HG03571 (cell line): ENCODE results near the gene RAI1.
"Not testable (repeated sequence)": the region's sequence is repeated elsewhere in the genome, so short reads cannot be mapped to it uniquely, and the experiment has no call there.

Source experiments
- ATAC-seq: cut with Tn5 transposase; IDR thresholded peaks from one replicate; pipeline ENCODE4 v1.9.1; 2021; ENCODE audit not compliant: unreplicated experiment

Gene RAI1

DNA sequence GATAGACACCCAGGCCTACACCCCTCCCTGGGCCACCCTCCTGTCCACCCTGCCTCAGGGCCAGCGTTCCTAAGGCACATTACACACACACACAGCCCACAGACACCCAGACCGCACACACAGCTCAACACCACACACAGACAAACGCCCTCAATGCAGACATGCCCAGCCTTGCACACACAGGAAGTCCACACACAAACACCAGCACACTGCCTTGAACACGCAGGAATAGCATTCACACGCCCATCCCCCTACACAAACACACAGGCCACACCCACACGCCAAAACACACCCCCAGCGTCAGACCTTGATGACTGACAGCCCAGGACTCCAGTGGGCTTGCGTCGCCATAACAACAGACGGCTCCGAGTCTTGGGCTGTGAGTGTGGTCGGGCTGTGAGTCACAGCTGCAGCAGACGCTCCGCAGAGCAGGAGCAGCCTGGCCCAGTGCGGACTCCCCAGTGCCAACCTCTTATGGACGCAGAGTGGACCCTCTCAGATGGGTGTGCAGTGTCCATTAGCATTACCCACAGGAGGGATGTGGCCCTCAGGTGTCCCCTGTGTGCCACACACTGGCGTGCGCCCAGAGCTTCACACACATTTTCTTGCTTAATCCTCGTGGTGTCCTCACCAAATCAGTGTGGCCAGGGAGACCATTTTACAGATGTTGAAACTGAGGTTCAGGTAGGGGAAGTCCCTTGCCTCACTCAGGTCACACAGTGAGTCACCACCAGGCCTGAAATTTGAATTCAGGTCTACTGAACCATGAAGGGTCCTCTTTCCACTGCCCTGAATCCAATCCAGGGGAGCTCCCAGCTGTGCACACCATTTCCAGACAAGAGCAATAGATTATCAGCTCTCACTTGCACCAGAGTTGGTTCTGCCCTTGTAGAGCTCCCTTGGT, 17.8 kb upstream of the RAI1 start:
- peak; percentile 76 for ATAC-seq

DNA sequence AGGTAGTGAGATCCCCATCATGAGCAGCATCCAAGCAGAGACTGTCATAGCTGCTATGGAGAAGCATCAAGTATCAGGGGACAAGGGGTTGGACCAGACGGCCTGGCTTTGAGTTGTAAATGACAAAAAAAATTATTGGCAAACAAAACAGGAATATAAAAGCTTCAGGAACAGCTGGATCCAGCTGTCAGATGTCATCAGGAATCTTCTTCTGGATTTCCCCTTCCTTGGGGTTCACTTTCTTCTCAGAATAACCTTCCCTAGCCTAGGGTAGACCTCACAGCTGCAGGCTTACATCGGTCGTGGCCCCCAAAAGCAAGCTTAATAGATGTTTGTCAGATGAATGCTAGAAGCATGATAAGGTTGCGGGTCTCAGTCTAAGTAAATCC, 17.2 kb upstream of the RAI1 start:
- no peak for ATAC-seq

DNA sequence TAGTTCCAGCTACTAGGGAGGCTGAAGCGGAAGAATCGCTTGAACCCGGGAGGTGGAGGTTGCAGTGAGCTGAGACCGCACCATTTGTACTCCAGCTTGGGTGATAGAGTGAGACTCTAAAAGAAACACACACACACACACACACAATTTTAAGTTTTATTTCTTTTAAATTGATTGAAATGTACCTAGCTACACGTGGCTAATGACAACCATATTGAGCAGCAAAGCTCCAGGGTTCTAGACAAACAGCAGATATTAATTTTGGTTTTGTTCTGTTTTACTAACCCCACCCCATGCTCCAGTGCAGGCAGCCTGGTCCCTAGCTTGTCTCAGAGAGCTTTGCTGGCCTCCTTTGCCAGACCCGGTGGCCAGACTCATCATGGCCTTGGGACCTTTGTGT, 16.0 kb upstream of the RAI1 start:
- no peak for ATAC-seq

DNA sequence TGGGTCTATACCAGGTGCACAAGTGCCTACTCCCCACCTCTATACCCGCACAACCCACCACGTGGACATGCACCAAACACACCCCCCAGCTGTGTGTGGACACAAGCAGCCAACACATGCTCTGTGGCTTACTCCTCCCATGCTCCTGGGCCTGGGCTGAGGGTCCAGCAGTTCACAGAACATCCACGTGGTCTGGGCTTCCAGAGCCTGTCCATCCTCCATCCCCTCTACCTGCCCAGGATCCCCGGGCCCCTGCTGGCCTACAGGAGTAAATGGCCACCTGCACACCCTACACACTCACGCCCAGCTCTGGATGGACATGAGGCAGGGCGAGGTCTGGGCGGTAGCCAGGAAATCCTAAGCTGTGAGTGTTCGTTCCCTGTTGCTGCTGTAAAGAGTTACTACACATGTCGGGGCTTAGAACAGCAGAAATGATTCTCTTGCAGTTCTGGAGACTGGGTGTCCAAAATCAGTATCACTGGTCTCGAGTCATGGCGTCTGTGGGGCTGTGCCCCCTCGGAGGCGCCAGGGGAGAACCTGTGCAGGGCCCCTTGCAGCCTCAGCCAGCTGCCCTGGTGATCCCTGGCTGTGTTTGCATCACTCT, 15.0 kb upstream of the RAI1 start:
- no peak for ATAC-seq

DNA sequence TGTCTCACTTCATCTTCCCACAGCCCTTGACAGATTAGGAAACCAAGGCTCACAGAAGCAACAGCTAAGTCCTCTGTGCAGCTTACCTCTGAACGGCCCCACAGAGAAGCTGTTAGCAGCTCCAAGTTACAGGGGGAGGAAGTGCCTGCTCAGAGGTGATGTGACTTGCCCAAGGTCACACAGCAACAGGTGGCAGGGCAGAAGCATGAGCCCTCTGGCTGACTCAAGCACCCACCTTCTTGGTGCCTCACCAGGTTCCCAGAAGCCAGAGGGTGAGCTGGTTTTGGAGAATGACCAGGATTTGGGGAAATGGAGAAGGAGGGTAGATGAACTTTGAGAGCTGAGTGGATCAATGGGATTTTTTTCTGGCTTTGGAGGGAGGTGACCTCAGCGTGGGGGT, 14.0 kb upstream of the RAI1 start:
- no peak for ATAC-seq

DNA sequence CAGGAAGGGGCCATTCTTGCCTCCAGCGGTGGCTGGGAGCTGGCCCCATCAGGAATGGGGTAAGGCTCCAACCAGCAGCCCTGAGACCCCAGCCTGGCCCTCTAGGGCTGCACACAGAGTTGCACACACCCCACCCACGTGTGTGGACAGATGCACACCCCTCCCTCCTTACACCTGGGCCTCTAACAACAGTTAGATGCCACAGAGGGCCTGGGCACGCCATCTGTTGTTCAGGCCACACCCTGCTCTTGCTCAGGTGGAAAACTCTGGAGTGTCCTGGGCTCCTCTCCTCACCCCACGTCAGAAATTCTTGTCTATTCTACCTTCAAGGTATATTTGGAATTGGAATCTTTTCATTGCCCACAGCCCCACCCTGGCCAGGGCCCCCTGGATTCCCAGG, 13.3 kb upstream of the RAI1 start:
- ATAC-seq: no peak

DNA sequence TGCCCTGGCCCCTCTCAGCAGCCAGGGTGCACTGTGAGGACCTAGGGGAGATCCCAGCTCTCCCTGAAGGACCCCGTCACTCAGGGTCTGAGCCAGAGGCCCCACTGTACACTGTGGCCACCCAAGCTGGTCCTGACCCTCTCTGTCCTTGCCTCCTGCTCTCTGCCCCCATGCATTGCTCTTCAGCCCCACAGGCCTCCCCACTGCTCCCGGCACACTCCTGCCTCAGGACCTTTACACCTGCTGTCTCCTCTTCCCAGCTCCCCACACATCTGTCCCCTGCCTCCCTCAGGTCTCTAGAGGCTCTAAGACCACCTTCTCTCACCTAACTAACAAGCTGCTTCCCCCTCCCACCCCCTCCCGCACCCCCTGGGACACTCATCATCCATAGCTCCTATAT, 12.9 kb upstream of the RAI1 start:
- no peak for ATAC-seq

DNA sequence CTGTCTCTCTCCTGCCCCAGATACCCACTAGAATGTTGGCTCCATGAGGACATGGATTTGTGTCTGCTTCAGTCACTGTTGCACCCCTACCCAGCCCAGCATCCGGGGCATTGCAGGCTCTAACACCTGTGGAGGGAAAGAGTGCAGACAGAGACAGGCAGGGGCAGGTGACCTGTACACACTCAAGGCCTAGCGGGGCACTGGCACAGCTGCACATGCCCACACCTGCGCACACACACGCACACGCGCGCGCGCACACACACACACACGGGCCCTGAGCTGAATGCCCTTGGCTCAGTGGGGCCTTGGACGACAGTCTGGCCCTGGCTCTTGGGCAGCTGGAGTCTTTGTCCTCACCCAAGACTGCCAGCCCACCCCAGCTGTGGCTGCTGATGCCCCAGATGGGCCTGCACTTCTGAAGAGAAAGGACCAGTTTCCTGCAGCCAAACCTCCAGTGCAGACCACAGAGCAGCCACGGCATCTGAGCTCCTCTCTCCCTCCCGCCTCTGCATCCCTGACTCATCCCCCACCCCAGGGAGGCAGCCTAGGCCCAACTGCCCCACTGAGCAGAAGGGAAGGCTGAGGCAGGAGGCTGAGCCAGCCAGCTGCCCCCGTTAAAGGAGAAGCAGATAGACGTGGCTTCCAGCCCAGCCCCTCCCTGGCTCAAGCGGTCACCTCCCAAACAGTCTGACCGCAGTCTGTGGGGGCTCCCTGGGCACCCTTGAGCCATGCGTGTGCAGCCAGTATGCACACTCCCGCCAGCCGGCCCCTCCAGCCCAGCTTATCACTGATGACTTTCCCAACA, 12.3 kb upstream of the RAI1 start:
- no peak for ATAC-seq

DNA sequence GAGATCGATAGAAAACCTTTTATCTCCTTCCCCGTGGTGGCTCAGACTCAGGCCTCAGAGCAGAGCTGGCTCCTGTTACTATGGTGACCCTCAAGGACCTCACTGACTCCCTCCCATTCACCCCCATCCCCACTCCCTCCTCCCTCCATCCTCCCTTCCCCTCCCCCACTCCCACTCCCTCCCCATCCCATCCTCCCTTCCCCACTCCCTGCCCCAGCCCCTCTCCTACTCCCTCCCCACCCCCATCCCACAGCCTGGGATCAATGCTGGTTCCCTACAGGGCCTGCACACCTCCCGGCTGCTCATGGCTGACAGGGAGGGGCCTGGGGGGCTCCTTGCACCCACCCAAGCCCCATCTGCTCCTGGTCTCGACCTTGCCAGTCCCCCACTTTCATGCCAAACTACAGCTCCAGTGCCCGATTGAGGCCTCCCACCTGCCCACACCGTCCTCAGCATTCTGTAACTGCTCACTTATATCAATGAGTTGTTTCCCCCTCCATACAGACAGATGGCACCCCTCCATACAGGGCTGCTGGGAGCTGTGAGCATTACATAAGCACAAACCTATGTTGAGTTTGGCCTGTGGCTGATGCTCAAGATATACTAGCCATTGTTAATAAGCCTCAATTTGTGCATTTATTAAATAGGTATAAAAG, 11.6 kb upstream of the RAI1 start:
- ATAC-seq: no peak

DNA sequence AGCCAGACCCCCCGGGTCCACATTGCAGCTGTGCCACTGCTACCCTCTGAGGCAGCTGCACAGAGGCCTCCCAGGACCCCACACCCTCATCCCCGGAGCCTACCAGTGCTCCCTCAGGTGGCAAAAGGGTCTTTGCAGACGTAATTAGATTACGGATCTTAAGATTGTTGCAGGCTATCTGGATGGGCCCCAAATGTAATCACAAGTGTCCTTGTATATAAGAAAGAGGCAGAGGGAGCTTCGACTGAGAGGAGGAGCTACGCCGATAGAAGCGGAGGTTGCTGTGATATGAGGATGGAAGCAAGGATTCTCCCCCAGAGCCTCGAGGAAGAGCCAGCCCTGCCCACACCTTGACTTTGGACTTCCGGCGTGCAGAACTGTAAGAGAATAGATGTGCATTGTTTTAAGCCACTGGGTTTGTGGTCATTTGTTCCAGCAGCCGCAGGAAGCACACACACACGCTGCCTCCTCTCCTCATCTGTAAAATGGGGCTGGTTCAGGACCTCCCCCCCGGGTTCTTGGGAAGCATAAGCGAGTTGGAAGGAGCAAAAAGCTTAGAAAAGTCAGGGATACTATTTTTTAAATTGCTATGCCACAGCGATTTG, 10.5 kb upstream of the RAI1 start:
- no peak for ATAC-seq

DNA sequence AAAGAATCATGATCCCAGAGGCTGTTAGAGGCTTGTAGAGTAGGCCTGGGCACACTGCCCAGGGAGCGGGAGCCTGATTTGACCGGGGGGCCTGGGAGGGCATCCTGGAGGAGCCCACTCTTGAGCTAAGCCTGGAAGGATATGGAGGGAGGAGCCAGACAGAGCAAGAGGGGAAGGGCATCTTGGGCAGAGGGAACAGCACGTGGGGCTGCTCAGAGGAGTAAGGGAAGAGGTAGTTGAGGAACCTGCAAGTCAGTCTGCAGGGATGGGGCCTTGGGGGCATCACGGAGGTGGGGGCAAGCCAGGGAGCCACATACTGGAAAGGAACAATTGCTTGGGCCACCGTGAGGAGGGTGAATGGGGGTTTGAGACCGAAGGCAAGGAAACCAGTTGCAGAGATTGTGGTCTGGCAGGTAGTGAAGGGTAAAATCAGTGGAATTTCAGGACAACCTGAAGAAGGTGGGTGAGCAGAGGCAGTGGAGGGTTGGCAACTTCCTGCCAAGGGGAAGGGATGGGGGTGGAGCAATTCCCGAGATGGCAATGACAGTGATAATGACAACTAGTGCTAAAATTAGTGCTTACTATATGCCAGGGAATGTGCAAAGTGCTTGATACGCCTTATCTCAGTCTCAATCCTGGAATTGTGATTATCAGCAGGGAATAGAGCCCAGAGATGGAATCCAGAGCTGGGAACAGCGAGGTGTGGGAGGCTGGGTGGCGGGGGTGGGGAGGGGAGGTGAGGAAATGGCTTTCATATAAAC, 9.7 kb upstream of the RAI1 start:
- no peak for ATAC-seq

DNA sequence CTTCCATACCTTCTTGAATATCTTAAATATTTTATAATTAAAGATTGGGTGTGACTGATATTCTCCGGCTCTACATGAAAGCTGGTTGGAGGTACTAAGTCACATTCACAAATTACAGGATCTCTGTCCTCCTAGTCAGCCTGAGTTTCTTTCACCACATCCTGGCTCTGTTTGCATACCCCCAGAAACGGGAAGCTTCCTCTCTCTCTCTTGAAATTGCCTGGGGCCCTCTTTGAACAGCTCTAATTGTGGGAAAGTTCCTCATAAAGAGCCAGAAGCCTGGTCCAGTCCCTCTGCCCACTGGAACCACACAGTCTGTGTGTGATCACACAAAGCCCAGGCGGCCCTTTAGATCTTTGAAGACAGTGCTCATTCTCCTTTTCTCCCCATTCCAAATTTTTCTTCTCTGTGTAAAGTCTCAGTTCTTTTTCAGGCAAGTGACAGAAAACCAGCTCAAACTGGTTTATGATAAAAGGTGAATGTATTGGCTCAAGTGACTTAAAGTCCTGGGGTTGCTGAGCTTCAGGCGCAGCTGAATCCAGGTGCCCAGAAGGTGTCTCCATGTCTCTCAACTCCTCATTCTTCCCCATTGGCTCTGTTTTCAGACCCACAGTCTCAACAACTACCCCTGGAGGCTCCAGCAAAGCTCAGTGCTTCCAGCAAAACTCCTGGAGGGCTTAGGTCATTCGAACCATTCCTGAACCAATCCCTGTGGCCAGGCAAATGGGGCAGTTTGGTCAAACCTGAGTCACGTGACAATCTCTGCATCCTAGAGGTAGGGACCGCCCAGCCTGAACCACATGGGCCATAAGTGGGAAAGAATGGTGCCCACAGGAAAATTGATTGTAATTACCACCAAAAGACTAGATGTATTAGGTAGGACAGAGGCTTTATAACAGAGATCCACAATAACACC, 8.5 kb upstream of the RAI1 start:
- no peak for ATAC-seq

DNA sequence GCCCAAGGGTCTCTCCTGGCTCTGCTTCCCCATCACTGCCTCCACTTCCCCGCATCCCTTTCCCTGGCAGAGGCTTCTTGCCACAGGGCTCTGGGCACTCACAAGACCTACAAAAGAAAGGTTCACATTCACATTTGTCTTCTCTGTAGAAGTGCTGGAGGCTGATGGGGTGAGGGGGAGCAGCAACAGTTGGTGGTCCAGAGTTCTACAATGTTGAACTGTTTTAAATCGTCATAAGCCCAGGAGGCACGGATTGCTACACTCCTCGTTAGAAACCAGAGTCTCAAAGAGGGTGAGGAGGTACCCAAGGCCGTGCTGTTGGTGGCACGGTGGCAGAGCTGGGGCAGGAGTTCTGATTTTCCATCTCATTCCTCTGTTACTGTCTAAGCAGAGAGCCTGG, 5.8 kb upstream of the RAI1 start:
- no peak for ATAC-seq

DNA sequence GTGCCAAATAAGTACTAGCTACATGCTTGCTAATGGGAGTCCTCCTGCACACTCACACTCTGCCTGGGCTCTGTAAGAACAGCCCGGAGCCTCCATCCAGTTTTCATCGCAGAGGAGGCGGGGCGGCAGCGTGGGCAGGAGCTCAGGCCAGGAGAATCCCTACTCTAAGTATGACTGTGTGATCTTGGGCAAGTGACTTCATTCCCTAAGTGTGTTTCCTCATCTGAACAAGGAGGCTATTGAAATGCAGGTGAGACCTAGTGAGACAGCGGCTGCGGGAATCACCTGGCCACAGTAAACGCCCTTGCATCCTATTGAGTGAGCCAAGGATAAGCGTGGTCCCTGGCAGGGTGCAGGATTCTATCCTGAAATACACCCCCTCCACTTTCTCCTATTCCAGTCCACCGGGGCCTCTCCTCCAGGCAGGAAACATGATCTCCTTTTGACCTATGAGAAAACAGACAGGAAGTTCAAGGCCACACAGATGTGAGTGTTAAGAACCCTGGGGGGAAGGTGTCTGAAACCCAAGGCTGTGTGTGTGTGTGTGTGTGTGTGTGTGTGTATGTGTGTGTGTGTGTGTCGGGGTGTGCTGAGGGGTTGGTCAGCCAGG, 5.2 kb upstream of the RAI1 start:
- no peak for ATAC-seq

DNA sequence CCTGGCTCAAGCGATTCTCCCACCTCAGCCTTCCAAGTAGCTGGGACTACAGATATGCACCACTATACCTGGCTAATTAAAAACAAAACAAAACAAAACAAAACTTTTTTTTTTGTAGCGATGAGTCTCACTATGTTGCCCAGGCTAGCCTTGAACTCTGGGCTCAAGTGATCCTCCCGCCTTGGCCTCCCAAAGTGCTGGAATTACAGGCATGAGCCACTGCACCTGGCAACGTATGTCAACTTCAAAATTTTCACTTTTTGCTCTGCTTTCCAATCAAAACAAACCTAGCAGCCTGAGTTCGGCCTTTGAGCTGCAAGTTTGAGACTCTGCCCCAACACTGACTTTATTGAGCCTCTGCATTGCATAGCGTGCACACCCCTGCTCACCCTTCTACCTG, 4.5 kb upstream of the RAI1 start:
- no peak for ATAC-seq

DNA sequence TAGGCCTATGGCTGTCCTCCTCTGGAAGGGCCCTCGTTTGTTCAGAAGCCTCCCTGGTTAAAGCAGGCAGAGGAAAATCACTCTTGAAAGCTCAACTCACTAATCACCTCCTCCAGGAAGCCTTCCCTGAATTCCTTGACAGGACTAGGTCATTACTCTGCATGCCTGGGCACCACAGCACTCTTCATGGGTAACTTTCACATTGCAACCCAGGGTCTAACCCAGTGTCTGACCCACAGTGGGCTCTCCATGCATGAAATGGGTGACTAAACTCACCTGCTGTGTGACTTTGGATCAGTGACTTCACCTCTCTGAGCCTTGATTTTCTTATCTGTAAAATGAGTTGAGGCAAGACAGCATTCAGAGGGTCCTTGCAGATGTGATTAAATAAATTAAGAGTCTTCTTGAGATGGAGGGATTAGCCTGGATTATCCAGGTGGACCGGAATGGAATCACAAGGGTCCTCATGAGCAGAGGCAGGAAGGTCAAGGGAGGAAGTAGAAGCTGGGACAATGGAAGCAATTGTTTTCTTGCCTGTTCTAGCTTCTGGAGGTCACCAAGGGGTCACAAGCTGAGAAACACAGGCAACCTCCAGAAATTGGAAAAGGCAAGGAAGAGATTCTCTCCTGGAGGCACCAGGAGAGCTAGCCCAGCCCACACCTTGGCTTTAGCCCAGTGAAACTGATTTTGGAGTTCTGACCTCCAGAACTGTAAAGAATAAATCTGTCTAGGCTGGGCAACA, 3.8 kb upstream of the RAI1 start:
- ATAC-seq: no peak

DNA sequence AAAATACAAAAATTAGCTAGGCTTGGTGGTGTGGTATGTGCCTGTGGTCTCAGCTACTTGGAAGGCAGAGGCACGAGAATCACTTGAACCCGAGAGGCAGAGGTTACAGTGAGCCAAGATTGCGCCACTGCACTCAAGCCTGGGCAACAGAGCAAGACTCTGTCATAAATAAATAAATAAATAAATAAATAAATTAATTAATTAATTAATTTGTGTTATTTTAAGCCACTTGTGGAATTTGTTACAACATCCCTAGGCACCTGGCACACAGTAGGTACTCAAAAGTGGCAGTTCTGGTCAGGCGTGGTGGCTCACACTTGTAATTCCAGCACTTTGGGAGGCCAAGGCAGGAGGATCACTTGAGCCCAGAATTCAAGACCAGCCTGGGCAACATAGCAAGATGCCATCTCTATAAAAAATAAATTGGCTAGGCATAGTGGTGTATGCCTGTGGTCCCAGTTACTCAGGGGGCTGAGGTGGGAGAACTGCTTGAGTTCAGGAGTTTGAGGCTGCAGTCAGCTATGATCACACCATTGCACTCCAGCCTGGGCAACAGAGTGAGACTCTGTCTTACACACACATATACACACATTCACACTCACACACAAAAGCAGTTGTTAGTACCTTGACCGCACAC, 3.1 kb upstream of the RAI1 start:
- not testable (repeated sequence) for ATAC-seq

DNA sequence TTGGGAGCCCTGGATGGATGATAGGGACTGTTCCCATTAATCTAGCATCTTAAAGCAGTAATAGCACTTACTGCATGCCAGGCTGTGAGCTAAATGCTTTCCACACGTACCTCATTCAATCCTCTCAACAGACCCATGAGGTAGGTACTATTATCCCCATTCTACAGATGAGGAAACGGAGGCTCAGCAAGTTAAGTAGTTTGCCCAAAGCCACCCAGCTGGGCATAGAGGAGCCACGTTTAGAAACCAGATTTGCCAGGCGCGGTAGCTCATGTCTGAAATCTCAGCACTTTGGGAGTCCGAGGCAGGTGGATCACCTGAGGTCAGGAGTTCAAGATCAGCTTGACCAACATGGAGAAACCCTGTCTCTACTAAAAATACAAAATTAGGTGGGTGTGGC, 2.0 kb upstream of the RAI1 start:
- ATAC-seq: no peak
